ENCODE data around the gene PCDHGB4. TPM values are rescaled to one million over a fixed set of nuclear protein-coding genes. Genes with fewer than 3 reads are reported as not detected.
A peak's percentile ranks its signal among the peaks of the same experiment; 100 is the strongest.
"Not testable (repeated sequence)": the region's sequence is repeated elsewhere in the genome, so short reads cannot be mapped to it uniquely, and the experiment has no call there.

The PCDHGB4 gene
- total RNA-seq, 2 experiments from 2014 or later, result 0.11 TPM; not detected in 1

DNA sequence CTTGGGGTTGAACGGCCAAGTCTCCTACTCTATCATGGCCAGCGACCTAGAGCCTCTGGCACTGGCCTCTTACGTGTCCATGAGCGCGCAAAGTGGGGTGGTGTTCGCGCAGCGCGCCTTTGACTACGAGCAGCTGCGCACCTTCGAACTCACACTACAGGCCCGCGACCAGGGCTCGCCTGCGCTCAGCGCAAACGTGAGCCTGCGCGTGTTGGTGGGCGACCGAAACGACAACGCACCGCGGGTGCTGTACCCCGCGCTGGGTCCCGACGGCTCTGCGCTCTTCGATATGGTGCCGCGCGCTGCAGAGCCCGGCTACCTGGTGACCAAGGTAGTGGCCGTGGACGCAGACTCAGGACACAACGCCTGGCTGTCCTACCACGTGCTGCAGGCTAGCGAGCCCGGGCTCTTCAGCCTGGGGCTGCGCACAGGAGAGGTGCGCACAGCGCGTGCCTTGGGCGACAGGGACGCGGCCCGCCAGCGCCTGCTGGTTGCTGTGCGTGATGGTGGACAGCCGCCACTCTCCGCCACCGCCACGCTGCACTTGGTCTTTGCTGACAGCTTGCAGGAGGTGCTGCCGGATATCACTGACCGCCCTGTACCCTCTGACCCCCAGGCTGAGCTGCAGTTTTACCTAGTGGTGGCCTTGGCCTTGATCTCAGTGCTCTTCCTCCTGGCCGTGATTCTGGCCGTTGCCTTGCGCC, 12.2 kb downstream of the PCDHGB4 start:
- H3K27ac Mint-ChIP-seq, result peak overlapping the region; percentile 64
- H3K27me3 Mint-ChIP-seq, result peaks cover 58% of the 10 kb centered on the region

GRCh38 chr5:141402553-141403243, 15.2 kb downstream of the PCDHGB4 start, which contains the start of gene PCDHGA9:
Gene PCDHGA9, plus strand, starts transcription at chr5:141402778. Its CDS starts 175 bp downstream, at chr5:141402953.
- Mint-ChIP-seq H3K27me3 (peaks cover 59% of the 10 kb centered on the region), H3K4me3 (peak within 1 kb of the TSS; percentile 28), H3K4me1 (peaks cover 3% of the 10 kb centered on the region), H3K27ac (no peak within 1 kb of the TSS), H3K9me3 (peaks cover 17% of the 10 kb centered on the region), H3K36me3 (peaks cover 2% of the 10 kb centered on the region)
- ATAC-seq (ENCODE audit: low read depth), result no peak
- no peak for DNase-seq
- POLR2A ChIA-PET, result no interaction called here

More for the DNA sequence above, 12.2 kb downstream of the PCDHGB4 start:
- peaks cover 3% of the 10 kb centered on the region for H3K4me1 Mint-ChIP-seq
- H3K9me3 Mint-ChIP-seq, result peaks cover 12% of the 10 kb centered on the region
- POLR2A ChIA-PET, result no interaction called here
- H3K4me3 Mint-ChIP-seq, result peak overlapping the region; percentile 7
- ATAC-seq (ENCODE audit: low read depth), result no peak
- DNase-seq, result no peak
- peaks cover 2% of the 10 kb centered on the region for H3K36me3 Mint-ChIP-seq

- peaks cover 64% of the 10 kb centered on the region for H3K27me3 Mint-ChIP-seq
- DNase-seq (no peak), ATAC-seq (ENCODE audit: low read depth) (no peak)
- POLR2A ChIA-PET, result no interaction called here
- H3K4me3 Mint-ChIP-seq, result no peak overlapping the region
- H3K4me1 Mint-ChIP-seq, result peaks cover 3% of the 10 kb centered on the region
- no peak overlapping the region for H3K27ac Mint-ChIP-seq
- peaks cover 17% of the 10 kb centered on the region for H3K9me3 Mint-ChIP-seq
- peaks cover 2% of the 10 kb centered on the region for H3K36me3 Mint-ChIP-seq
These were observed 15.9 kb downstream of the PCDHGB4 start for GRCh38 chr5:141403387-141403786.

DNA sequence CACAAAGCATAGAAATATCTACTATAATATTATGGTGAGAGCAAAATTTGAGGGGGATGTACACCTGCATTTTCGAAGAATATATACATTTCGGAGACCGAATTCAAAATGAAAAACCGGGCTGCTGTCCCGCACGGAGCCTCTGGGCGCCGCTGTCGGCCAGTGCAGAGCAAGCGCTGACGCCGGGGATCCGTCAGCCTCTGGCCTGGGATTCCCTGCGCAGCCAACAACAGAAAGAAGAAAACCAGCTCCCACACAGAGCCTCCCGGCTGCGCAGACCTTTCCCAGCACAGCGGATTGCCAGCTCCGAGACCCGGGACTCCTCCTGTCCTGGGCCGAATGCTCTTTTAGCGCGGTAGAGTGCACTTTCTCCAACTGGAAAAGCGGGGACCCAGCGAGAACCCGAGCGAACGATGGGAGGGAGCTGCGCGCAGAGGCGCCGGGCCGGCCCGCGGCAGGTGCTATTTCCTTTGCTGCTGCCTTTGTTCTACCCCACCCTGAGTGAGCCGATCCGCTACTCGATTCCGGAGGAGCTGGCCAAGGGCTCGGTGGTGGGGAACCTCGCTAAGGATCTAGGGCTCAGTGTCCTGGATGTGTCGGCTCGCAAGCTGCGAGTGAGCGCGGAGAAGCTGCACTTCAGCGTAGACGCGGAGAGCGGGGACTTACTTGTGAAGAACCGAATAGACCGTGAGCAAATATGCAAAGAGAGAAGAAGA, 20.4 kb downstream of the PCDHGB4 start, which contains the start of gene PCDHGB6:
PCDHGB6 (plus strand) TSS at position 232 of the 716 bp plus-strand sequence; CDS start at position 414, 182 bp downstream.
- ATAC-seq (ENCODE audit: low read depth); H3K4me1 Mint-ChIP-seq; H3K36me3 Mint-ChIP-seq; POLR2A ChIA-PET: not testable (repeated sequence)
- peaks cover 63% of the 10 kb centered on the region for H3K27me3 Mint-ChIP-seq
- peak within 1 kb of the TSS; percentile 52 for H3K4me3 Mint-ChIP-seq
- peaks cover 14% of the 10 kb centered on the region for H3K9me3 Mint-ChIP-seq
- H3K27ac Mint-ChIP-seq, result peak within 1 kb of the TSS; percentile 44
- DNase-seq, result peak; percentile 62

GRCh38 chr5:141409598-141410306, 22.3 kb downstream of the PCDHGB4 start:
- ATAC-seq (ENCODE audit: low read depth) (no peak), DNase-seq (no peak)
- POLR2A ChIA-PET, result no interaction called here
- peaks cover 64% of the 10 kb centered on the region for H3K27me3 Mint-ChIP-seq
- H3K4me1 Mint-ChIP-seq, result peaks cover 2% of the 10 kb centered on the region
- H3K36me3 Mint-ChIP-seq, result peaks cover 4% of the 10 kb centered on the region
- H3K9me3 Mint-ChIP-seq, result peaks cover 14% of the 10 kb centered on the region
- no peak overlapping the region for H3K27ac Mint-ChIP-seq
- H3K4me3 Mint-ChIP-seq, result no peak overlapping the region

- DNase-seq (no peak), ATAC-seq (ENCODE audit: low read depth) (no peak)
- Mint-ChIP-seq H3K27ac (no peak overlapping the region), H3K4me3 (no peak overlapping the region), H3K9me3 (peaks cover 11% of the 10 kb centered on the region), H3K4me1 (peaks cover 2% of the 10 kb centered on the region), H3K27me3 (peaks cover 67% of the 10 kb centered on the region), H3K36me3 (peaks cover 4% of the 10 kb centered on the region)
- POLR2A ChIA-PET, result no interaction called here
These were observed 24.1 kb downstream of the PCDHGB4 start for GRCh38 chr5:141411575-141411974.

GRCh38 chr5:141412854-141413539, 25.5 kb downstream of the PCDHGB4 start, which contains the start of gene PCDHGA10:
Gene PCDHGA10, plus strand, starts transcription at chr5:141412987. Its CDS starts 189 bp downstream, at chr5:141413176.
- Mint-ChIP-seq H3K4me3 (peak within 1 kb of the TSS; percentile 80), H3K9me3 (peaks cover 10% of the 10 kb centered on the region), H3K27me3 (peaks cover 66% of the 10 kb centered on the region), H3K4me1 (peaks cover 4% of the 10 kb centered on the region), H3K27ac (no peak within 1 kb of the TSS), H3K36me3 (peaks cover 6% of the 10 kb centered on the region)
- ATAC-seq (ENCODE audit: low read depth), result peak; percentile 75
- POLR2A ChIA-PET, result no interaction called here
- no peak for DNase-seq

- Mint-ChIP-seq H3K4me1 (peaks cover 6% of the 10 kb centered on the region), H3K4me3 (peak overlapping the region; percentile 80), H3K9me3 (peaks cover 15% of the 10 kb centered on the region), H3K36me3 (peaks cover 8% of the 10 kb centered on the region), H3K27ac (no peak overlapping the region), H3K27me3 (peaks cover 68% of the 10 kb centered on the region)
- POLR2A ChIA-PET, result no interaction called here
- DNase-seq, result no peak
- no peak for ATAC-seq (ENCODE audit: low read depth)
These were observed 26.1 kb downstream of the PCDHGB4 start for GRCh38 chr5:141413540-141414069.

DNA sequence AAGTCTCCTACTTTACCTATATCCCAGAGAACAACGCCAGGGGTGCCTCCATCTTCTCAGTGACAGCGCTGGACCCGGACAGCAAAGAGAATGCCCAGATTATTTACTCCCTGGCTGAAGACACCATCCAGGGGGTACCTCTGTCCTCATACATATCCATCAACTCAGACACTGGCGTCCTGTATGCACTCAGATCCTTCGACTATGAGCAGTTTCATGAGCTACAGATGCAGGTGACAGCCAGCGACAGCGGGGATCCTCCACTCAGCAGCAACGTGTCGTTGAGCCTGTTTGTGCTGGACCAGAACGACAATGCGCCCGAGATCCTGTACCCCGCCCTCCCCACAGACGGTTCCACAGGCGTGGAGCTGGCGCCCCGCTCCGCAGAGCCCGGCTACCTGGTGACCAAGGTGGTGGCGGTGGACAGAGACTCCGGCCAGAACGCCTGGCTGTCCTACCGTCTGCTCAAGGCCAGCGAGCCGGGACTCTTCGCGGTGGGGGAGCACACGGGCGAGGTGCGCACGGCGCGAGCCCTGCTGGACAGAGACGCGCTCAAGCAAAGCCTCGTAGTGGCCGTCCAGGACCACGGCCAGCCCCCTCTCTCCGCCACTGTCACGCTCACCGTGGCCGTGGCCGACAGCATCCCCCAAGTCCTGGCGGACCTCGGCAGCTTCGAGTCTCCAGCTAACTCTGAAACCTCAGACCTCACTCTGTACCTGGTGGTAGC, 27.2 kb downstream of the PCDHGB4 start:
- H3K27me3 Mint-ChIP-seq, result peaks cover 66% of the 10 kb centered on the region
- DNase-seq; H3K4me1 Mint-ChIP-seq; ATAC-seq (ENCODE audit: low read depth); POLR2A ChIA-PET; H3K36me3 Mint-ChIP-seq: not testable (repeated sequence)
- peak overlapping the region; percentile 23 for H3K4me3 Mint-ChIP-seq
- H3K27ac Mint-ChIP-seq, result peak overlapping the region; percentile 37
- H3K9me3 Mint-ChIP-seq, result peaks cover 12% of the 10 kb centered on the region

DNA sequence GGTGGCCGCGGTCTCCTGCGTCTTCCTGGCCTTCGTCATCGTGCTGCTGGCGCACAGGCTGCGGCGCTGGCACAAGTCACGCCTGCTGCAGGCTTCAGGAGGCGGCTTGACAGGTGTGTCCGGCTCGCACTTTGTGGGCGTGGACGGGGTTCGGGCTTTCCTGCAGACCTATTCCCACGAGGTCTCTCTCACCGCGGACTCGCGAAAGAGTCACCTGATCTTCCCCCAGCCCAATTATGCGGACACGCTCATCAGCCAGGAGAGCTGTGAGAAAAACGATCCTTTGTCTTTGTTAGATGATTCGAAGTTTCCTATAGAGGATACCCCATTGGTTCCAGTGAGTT, 27.7 kb downstream of the PCDHGB4 start:
- Mint-ChIP-seq H3K27me3 (peaks cover 66% of the 10 kb centered on the region), H3K9me3 (peaks cover 14% of the 10 kb centered on the region)
- H3K4me3 Mint-ChIP-seq; H3K4me1 Mint-ChIP-seq; DNase-seq; POLR2A ChIA-PET; H3K36me3 Mint-ChIP-seq; ATAC-seq (ENCODE audit: low read depth); H3K27ac Mint-ChIP-seq: not testable (repeated sequence)

GRCh38 chr5:141417494-141418172, 30.1 kb downstream of the PCDHGB4 start, which contains the start of gene PCDHGB7:
Gene PCDHGB7, plus strand, starts transcription at chr5:141417677. Its CDS starts 183 bp downstream, at chr5:141417860.
- peak within 1 kb of the TSS; percentile 54 for H3K27ac Mint-ChIP-seq
- H3K4me3 Mint-ChIP-seq, result peak within 1 kb of the TSS; percentile 71
- peaks cover 15% of the 10 kb centered on the region for H3K9me3 Mint-ChIP-seq
- peak; percentile 52 for ATAC-seq (ENCODE audit: low read depth)
- POLR2A ChIA-PET, DNase-seq, H3K36me3 Mint-ChIP-seq: not testable (repeated sequence)
- H3K27me3 Mint-ChIP-seq, result peaks cover 80% of the 10 kb centered on the region
- H3K4me1 Mint-ChIP-seq, result peaks cover 18% of the 10 kb centered on the region
